ENCODE results near the gene CEACAM3.

CEACAM3 gene

GRCh38 chr19:41844601-41845000 lies 48.2 kb downstream of the CEACAM3 start, which contains the start of gene LYPD4:
Gene LYPD4, minus strand, starts transcription at chr19:41844683. Its CDS starts 5,398 bp downstream, at chr19:41839285.
- DNase-seq, result no peak

- DNase-seq, result no peak
Measured at GRCh38 chr19:41845001-41845050, 48.4 kb downstream of the CEACAM3 start, which contains the start of gene DMRTC2. Gene DMRTC2, plus strand, starts transcription at chr19:41845042. Its CDS starts 2,387 bp downstream, at chr19:41847429.

- DNase-seq, result no peak
Measured at GRCh38 chr19:41845051-41845590, 48.7 kb downstream of the CEACAM3 start.

GRCh38 chr19:41847351-41848105 lies 51.1 kb downstream of the CEACAM3 start:
- DNase-seq, result no peak

GRCh38 chr19:41848666-41849065 lies 52.3 kb downstream of the CEACAM3 start:
- DNase-seq, result no peak

- no peak for DNase-seq
Measured at GRCh38 chr19:41849067-41849466, 52.7 kb downstream of the CEACAM3 start.

- no peak for DNase-seq
Measured at GRCh38 chr19:41850381-41850780, 54.0 kb downstream of the CEACAM3 start.

- no peak for DNase-seq
Measured at GRCh38 chr19:41851456-41851855, 55.1 kb downstream of the CEACAM3 start.

- DNase-seq, result no peak
Measured at GRCh38 chr19:41853344-41853743, 57.0 kb downstream of the CEACAM3 start.

GRCh38 chr19:41853768-41854167 lies 57.4 kb downstream of the CEACAM3 start:
- DNase-seq, result no peak

GRCh38 chr19:41859213-41859617 lies 62.8 kb downstream of the CEACAM3 start:
- DNase-seq, result no peak

- peak; percentile 82 to 100 (median 97) for DNase-seq
Measured at GRCh38 chr19:41859618-41860418, 63.4 kb downstream of the CEACAM3 start, which contains the start of gene RPS19. Gene RPS19, plus strand, starts transcription at chr19:41860255. Its CDS starts 520 bp downstream, at chr19:41860775.

- DNase-seq, result peak in 1 of 51 donors; percentile 9
Measured at GRCh38 chr19:41860419-41861115, 64.2 kb downstream of the CEACAM3 start.
